Measurements from ENCODE around the gene C1orf122.

The C1orf122 gene

DNA sequence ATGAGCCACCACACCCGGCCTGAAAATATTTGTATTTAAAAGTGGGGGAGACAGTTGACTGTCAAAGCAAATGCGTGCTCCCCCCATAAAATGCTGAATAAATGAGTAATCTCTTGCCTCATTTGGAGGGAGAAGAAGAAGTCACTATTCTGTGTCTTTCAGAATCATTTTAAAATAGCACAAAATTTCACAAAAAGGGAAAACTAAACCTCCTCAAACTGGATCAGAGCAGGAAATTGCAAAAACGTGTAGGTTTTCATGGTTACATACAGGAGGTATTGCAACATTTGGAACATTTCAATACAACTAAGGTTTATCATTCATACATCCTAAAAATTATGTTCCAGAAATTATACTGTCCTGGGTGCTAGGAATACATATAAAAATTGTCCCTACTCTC, 38.2 kb downstream of the C1orf122 start:
- DNase-seq (ENCODE audit: low spot score) = no peak

DNA sequence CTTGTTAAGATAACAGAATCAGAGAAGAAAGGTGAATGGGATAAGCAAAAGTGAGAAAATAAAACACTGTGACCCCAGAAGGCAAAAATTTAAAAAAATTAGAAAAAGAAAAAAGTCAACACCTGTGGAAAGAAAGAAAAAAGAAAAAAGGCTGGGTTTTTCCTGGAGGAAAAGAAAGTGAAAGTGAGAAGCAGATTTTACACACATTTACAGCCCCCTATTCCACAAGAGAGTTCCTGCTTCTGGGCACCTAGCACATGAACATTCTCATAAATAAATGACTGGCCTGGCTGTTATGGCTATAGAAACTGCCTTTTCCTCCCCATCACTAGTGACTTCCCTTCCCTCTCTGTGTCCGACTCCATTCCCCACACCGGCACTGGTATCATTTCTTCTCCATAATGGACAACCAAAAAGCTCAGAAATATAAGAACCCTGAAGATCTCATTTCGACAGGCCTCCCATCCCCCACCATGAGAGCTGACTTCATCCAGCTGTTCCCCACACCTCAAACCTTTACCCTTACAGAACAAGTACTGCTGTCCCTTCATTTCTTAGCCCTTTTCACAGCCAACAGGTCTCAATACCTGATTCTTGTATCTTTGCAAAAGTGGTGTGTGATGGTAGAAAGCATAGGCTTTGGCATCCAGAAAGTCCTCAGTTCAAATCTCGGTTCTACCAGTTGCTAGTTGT, 39.2 kb downstream of the C1orf122 start:
- no peak for DNase-seq (ENCODE audit: low spot score)

DNA sequence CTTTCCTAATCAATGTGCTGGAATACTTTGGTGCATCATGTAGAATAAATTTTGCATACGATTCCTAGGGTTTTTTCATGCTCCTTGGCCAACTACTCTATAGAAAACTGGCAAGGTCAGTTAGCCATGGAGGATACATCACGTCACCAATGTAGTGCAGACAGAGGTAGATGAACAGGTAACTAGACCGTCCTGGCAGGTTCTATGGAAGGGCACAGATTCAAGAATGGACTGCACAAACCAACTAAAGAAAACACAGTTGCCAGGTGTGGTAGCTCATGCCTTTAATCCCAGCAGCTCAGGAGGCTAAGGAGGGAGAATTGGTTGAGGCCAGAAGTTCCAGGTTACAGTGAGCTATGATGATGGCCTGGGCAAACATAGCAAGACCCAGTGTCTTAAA, 41.9 kb downstream of the C1orf122 start:
- no peak for DNase-seq (ENCODE audit: low spot score)

DNA sequence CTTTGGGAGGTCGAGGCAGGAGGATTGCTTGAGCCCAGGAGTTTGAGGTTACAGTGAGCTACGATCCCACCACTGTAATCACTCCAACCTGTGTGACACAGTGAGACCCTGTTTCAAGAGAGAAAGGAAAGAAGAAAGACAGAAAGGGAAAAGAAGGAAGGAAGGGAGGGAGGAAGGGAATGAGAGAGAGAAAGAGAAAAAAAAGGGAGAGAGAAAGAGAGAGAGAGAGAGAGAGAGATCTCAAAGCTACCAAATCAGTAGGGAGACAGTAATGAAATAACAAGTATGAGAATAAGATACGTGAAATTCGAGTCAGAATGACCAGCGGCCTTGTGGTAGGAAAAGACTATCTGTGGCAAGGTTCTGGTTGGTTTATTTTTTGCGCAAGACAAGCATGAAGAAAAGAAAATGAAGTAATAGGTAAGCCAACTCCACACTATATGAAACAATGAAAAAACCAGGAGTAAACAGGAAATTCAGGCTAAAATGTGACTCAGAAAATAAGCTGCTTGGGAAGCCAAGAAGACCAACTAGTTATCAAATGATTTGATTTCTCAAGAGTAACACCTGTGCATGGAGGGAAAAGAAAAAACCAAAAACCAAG, 42.9 kb downstream of the C1orf122 start:
- no peak for DNase-seq (ENCODE audit: low spot score)

DNA sequence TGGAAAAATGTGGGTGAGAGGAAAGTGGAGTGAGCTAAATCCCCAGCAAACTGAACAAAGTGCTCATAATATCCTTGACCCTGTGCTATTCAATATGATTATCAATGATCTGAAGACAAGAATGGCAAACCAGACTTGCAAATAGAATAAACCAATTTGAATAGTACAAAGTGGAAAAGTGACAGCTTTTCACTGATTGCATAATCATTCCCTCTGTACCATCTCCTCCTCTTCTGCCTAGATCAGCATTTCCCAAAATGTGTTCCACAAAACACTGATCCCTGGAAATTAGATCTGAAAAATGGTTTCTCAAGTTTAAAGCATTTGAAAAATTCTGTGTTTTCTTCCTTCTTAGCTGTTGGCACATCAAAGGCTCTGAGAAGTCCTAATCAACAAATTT, 43.7 kb downstream of the C1orf122 start:
- no peak for DNase-seq (ENCODE audit: low spot score)

DNA sequence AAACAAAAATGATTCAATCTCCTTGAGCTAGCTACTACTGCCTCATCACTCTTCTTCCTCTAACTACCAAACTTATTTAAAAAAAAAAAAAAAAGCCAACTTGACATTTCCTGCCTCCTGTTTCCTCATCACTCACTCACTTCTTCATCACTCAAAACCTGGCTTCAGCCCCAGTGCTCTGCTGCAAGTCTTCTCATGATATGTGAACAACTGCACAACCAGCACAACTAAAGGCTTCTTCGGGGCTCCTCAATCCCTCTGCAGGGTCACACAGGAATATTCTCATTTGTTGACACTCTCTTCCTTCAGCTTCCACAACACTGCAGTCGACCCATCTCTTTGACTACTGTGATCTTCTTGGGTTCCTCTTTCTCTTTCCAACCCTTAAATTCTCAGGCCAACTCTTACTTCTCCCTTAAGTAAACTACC, 44.2 kb downstream of the C1orf122 start:
- DNase-seq (ENCODE audit: low spot score) = no peak

DNA sequence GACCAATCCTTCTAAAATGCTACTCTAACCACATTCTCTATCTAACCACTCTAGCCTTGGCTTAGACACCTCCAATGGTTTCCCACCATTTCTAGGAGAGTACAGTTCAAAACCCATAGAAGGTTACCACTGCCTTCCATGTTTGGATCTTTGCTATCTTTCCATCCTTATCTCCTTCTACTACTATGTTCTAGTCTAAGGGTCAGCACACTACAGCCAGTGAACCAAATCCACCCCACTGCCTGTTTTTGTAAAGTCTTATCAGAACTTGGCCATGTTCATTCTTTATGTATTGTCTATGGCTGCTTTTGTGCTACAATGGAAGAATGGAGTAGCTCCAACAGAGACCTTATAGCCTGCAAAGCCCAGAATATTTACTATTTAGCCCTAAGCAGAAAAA, 45.6 kb downstream of the C1orf122 start:
- no peak for DNase-seq (ENCODE audit: low spot score)

DNA sequence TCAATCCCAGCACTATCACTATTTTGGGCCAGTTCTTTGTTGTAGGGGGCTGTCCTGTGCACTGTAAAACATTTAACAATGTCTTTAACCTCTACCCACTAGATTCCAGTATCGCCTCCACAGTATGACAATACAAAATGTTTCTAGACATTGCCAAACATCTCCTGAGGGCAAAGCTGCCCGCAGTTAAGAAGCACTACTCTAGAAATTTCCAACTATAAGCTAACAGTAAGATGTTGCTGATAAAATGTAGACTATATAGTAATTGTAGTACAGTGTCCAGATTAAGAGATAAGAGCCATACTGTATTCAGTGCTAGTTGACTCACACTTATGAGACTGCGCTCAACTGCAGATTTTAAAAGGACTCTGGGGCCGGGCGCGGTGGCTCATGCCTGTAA, 46.8 kb downstream of the C1orf122 start:
- DNase-seq (ENCODE audit: low spot score) = no peak
